ENCODE measurements around the gene DIABLO. TPM values are rescaled to one million over a fixed set of nuclear protein-coding genes. Genes with fewer than 3 reads are reported as not detected.

Gene DIABLO
- total RNA-seq, 1 experiment from 2014 or later = 60.1 TPM

DNA sequence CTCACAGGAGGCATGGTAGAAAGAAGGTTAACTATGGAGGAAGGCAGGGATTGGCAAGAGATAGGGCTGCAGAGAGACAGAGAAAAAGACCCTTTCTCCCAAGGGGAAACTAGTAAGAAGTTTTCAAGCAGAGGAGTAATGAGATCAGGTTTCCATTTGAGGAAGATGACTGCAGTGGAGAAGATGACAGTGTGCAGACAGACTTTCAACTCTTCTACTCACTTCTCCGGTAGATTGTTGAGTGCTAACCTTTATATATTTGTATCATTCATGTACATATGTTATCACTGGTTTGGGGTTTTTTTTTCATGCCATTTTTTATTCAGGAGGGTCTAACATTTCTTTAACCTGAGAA, 28.3 kb downstream of the DIABLO start:
- H2AFZ ChIP-seq (ENCODE audit: low read depth, low read length, poor library complexity, severe bottlenecking) = no peak overlapping the region
- DNase-seq (ENCODE audit: low read depth, low spot score) = no peak
- no peak for ATAC-seq
- peaks cover 0 to 10% of the 10 kb centered on the region in 2 experiments; a peak in 2 of 4 replicates for H3K9me3 ChIP-seq (ENCODE audit: control insufficient read depth in 1 of 2, insufficient read depth in 1 of 2, low read depth in 1 of 2, low read length in 2 of 2)
- CTCF ChIA-PET = no interaction called here
- H3K27me3 ChIP-seq (ENCODE audit: insufficient read depth, low read length) = no peaks in the 10 kb centered on the region
- no TSS peak for BruUV-seq (replicated peaks)
- H3K4me1 ChIP-seq (ENCODE audit: control insufficient read depth in 1 of 2, insufficient read depth in 2 of 2, low read length in 2 of 2) = peaks cover 0 to 2% of the 10 kb centered on the region in 2 experiments; a peak in 1 of 4 replicates
- H4K20me1 ChIP-seq (ENCODE audit: insufficient read depth) = no peaks in the 10 kb centered on the region
- H3K27ac ChIP-seq (ENCODE audit: low read depth, low read length) = no peak overlapping the region
- no peak overlapping the region for H3K4me3 ChIP-seq (replicated peaks in 1 of 2; ENCODE audit: low read depth in 1 of 2, low read length in 2 of 2)
- POLR2A ChIA-PET = no interaction called here
- TF ChIP-seq CTCF (IDR thresholded peaks at IDR 0.05 in 2 of 3, conservative IDR thresholded peaks at IDR 0.05 in 1 of 3; ENCODE audit: borderline replicate concordance in 1 of 3, insufficient read depth in 1 of 3, low read depth in 2 of 3, low read length in 2 of 3) (no peak), SRF (IDR thresholded peaks at IDR 0.05; ENCODE audit: low read depth) (no peak), TCF7L2 (IDR thresholded peaks at IDR 0.05; ENCODE audit: borderline replicate concordance, extremely low read depth, insufficient read depth, insufficient read length) (no peak), CBX3 (IDR thresholded peaks at IDR 0.05; ENCODE audit: low read depth) (no peak), ZBTB33 (IDR thresholded peaks at IDR 0.05; ENCODE audit: extremely low read depth, insufficient replicate concordance, low read length) (no peak), ZFX (IDR thresholded peaks at IDR 0.05) (no peak), EZH2phosphoT487 (IDR thresholded peaks at IDR 0.05; ENCODE audit: borderline replicate concordance) (no peak), FOSL1 (IDR thresholded peaks at IDR 0.05; ENCODE audit: low read depth) (no peak), SIN3A (IDR thresholded peaks at IDR 0.05; ENCODE audit: low read depth) (no peak), SP1 (IDR thresholded peaks at IDR 0.05; ENCODE audit: low read depth) (no peak), JUND (IDR thresholded peaks at IDR 0.05) (no peak), ZNF274 (IDR thresholded peaks at IDR 0.05; ENCODE audit: low read depth, low read length) (no peak), MAX (IDR thresholded peaks at IDR 0.05) (no peak), EZH2 (IDR thresholded peaks at IDR 0.05) (no peak), REST (IDR thresholded peaks at IDR 0.05; ENCODE audit: low read depth) (no peak)
- TF ChIP-seq, protein P1, sequence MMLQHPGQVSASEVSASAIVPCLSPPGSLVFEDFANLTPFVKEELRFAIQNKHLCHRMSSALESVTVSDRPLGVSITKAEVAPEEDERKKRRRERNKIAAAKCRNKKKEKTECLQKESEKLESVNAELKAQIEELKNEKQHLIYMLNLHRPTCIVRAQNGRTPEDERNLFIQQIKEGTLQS (IDR thresholded peaks at IDR 0.05) = no peak
- RAD21 ChIA-PET (ENCODE audit: low non-redundant PET in 1 of 2, low total read pairs in 2 of 2, uncharacterized antibody in 2 of 2, unreplicated experiment in 2 of 2) = no interaction called here
- H3K4me2 ChIP-seq (ENCODE audit: low read length) = no peak overlapping the region
- no peaks in the 10 kb centered on the region for H3K9me2 ChIP-seq (ENCODE audit: insufficient read depth)
- intact Hi-C loops (cut with micrococcal nuclease) = no loop called here
- H3K9ac ChIP-seq (ENCODE audit: low read length) = no peak overlapping the region
- no peaks in the 10 kb centered on the region for H3K79me2 ChIP-seq (ENCODE audit: insufficient read depth, low read length)
- no peaks in the 10 kb centered on the region for H3K36me3 ChIP-seq (ENCODE audit: control insufficient read depth in 1 of 2, insufficient read depth in 2 of 2, low read length in 2 of 2)

All from HCT116 (cell line).